Stimulated activated CD4-positive, alpha-beta T cell treated with anti-CD3 and anti-CD28 coated beads, TNF-alpha, amount 100 ng/mL, for 24 hours (primary cell): ENCODE data around the gene PEX14.

Experiments
- DNase-seq, 3 experiments: peaks; one replicate each; pipeline ENCODE4 v3.0.0-alpha.2; 2020; ENCODE audit warnings: low read depth in 3 of 3

PEX14 gene

DNA sequence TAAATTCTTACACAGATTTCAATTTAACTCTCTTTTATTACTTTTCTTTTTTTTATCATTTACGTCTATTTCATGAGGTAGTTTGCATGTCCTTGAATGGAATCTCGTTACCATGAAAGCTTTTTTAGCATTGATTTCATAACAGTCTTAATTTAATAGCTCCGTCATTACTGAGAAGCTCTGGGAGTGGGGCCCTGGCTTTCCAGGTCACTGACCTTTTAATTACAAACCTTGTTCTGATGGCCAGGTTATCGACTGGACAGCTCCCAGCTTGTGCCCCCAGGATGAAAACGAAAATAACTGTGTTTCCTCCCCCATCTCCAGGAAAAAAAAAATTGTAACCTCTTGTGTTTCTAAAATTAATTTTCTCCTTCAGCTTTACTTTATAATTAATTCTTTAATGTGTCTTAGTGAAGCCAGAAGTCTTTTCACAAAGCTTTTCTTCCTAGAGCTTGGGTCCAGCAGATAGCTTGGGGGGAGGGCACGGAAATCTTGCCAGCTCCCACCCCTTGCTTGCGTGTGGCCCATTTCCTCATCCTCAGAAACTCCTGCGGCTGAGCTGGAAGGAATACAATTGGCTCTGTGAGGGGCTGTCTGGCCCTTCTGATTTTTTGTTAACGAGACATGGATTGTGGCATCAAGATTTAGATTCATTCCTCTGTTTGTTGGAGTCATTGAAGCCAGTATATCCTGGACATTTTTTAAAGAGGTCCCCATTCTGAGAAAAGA, 65.7 kb downstream of the PEX14 start:
- DNase-seq = no peak

DNA sequence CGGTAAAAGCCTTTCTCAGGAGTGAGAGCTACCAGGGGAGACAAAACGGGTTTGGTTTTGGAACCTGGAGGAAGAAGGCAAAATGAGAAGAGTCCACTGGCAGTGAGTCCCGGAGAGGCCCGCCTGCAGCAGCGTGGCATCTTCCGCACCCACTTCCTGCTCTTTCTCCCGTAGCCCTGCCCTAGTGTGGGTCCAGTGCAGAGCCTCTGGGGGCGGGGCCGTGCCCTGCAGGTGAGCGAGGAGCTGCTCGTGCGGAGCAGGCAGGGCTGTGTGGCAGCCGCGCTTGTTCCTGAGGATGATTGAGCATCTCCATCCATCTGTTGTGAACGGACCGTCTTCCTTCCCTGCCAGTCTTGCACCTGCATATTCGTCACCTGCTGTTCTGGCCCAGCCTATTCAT, 66.5 kb downstream of the PEX14 start:
- DNase-seq = no peak

DNA sequence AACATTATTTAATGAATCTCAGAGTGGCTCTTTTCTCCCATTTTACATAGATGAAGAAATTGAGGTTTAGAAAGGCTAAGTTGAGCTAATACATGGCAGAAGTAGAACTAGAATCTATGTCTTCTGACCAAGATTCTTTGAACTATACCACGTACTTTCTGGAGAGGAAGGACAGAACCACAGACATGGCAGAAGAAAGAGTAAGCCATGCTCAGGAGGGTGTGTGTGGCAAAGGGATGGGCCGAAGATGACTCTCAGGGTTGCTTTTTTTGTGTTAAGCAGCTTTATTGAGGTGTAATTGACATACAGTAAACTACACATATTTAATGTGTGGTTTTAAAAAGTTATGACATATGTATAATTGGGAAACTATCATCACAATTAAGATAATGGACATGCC, 69.5 kb downstream of the PEX14 start:
- no peak for DNase-seq

DNA sequence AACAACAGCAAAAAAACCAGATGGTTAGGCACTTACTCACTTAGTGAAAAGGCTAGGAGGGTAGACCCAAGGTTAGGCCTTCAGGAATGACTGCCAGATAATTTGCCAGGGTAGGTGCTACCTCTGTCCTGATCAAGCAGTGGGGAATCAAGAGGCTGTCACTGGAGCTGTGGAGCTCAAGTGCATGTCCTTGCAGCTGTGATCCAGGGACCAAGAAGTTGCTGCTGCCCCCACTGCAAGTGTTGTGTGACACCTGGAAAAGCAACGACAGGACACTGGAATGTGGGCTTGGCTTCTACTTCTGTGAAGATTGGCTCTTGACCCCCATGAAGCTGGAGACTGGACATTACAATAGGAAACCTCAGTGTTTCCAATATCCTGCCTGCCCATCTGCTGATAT, 72.1 kb downstream of the PEX14 start:
- DNase-seq = no peak

DNA sequence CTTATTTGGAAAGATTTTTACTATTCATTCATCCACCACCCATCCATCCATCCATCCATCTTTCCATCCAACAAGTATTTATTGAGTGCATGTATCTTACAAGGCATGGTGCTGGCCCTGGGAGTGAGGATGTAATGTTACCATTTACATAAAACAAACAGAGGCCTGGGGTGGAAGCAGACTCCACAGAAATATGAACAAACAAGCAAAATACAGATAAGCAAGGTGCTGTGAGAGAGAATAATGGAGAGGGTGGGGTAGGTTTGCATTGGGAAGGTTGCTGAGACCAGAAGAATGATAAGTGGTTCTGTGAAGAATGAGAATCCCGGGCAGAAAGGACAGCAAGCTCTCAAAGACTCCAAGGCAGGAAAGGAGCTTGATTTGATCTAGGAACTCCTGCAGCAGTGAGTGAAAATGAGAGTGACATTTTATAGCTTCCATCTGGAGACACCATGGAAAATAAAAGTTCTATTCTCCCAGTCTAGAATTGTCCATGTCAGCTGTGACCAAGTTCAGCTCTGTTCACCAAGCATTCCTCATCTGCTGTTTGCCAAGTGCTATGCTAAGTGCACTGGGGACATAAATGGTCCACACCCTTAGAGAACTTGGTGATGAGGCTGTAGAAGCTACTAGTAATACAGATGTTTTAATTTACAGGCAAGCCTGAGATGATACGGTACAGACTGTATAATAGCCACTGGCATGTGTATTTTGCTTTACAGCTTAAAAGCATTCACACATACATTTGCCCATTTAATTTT, 75.3 kb downstream of the PEX14 start:
- DNase-seq = no peak

DNA sequence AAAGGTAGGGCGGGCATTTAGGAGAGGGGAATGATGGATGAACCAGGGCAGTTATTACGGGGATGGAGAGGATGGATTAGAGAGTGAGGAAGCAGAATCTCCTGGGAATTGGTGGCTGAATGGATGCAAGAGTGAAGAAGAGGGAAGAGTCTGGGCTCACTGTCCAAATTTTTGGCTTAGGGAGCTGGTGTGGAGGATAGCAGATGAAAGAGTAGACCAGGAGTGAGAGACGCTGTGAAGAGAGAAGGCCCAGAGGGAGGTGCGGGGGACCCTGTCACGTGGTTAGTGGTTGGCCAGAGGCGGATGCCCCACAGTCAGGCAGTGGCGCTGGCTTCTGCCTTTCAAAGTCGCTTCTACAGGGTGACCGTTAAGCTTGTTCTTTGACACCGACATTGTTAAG, 78.4 kb downstream of the PEX14 start:
- DNase-seq = no peak

DNA sequence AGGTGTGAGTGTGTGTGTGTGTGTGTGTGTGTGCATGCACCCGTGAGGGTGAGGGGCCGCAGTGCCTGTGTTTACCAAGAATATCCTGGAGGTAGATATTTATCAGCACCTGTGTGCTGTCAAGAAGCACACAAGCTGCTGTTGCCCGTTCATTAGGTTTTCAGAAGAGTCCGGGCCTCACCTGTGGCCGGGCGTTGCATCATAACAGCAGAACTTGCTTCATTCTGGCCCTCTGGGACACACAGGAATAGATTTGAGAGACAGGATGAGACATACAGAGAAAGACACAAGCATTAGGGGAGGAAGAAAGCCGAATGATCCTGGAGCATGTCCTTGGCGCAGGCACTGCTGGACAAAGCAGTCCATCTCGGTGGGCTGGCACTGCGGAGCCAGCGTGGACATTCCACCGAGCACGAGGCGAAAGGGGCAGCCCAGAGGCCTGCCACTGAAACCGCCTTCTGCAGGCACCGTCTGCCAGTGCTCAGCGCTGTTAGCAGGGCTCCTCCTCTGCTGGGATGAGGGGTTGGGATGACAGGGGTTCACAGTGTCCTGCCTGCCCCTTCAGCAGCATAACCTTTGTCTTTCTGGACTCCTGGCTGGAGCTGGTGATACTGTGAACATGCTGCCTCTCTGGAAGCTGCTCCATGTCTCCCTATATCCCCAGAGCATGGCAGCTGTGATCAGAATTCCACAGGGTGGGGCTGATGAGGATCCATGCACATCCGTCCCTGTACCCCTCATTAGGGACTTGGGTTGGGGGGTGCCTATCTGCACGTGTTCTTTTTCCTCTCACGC, 81.1 kb downstream of the PEX14 start:
- DNase-seq = no peak

DNA sequence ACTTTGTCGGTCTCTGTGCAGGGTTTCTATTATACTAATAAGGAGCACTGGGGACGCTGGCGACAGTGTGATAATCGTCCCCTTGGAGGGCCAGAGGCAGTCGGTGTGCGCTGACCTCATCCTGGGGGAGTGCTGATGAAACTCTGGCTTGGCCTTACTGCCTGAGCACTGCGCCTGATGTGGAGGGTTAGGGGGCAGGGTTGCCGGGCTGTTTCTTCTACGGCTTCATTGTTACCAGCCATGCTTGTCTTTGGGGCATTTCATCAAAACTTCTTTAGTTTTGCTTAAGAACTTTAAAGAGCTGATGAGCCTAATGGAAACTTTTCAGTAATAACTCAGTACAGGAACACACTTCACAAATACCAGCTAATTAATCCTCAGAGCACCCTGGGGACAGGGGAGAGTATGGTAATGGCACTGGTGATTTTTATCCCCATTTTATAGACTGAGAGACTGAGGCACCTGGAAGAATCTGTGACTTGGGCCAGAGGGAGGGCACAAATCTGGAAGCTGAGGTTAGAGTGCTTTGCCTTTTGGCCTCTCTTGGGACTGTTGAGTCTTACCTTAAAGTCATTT, 81.8 kb downstream of the PEX14 start:
- DNase-seq = no peak

DNA sequence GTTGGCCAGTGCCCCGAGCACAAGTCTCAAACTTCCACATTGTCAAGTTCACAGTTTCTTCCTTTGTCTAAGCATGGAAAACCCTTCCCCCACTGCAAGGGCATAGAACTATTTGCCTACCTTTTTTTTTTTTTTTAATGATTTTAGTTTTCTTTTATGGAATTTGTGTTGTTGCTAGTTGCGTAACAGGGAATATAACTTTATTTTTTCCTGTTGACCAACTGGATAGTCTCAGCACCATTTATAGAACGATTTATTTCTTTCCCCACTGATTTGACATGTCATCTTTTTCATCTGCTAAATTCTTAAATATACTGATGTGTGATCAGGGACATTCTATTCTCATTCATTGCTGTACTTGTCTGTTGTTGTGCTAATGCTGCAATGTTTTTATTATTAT, 83.0 kb downstream of the PEX14 start:
- no peak for DNase-seq

DNA sequence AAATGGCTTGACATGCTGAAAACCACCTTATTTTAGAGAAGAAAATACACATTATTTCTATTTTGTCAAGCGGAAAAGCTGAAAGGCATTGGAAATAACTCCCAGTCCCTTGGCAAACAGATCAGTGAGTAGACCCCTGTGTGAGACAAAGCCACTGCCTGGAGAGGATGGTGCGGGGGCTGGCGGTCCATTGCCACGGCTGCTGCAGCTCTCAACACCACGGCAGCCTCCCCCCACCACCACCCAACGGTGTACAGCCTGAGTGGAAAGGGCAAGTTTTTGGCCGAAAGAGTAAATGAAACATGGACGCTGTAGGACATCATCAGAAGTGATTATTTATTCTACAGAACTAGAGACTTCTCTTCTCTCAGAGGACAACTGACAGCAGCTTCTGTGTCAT, 84.6 kb downstream of the PEX14 start:
- DNase-seq = no peak

DNA sequence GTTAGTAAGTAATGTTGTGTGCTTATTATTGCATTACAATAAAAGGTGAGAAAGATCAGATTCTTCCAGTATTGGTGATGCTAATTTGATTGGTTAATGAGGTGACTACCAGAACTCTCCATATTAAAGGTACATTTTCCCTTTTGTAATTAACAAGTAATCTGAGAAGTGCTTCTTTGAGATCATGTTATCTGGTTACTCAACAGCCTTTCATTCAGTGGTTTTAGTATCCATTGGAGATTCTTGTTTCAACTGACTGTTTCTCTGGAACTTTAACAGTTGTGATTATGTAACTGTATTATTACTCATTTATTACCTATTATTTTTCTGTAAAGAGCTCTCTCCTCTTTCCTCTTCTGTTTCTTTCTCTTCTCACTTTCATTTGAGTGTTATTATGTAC, 86.7 kb downstream of the PEX14 start:
- DNase-seq = no peak

DNA sequence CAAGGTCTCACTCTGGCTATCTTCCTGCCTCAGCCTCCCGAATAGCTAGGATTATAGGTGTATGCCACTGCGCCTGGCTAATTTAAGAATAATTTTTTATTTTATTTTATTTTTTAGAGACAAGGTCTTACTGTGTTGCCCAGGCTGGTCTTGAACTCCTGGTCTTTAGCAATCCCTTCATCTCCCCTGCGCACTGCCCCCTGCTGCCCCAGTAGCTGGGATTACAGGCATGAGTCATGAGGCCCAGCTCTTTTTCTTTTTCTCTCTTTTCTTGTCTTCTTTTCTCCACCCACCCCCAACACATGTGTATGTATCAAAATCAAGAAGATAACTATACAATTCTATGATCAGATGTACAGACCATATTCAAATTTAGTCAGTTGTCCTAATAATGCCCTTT, 87.2 kb downstream of the PEX14 start:
- no peak for DNase-seq

DNA sequence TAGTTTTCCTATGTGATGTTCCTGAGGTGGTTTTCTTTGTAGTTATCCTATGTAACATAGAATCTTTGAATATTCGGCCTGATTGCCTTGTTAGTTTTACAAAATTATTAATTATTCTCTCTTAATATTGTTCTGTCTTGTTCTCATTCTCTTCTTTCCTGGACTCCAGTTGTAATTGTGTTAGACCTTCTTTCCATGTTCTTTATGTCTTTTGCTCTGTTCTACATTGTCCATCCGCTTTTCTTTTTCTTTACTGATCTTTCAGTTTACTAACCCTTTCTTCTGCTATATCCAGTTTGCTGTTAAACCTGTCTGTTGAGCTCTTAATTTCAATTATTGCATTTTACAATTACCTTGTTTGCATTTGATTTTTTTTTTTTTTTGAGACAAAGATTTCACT, 89.3 kb downstream of the PEX14 start:
- no peak for DNase-seq

DNA sequence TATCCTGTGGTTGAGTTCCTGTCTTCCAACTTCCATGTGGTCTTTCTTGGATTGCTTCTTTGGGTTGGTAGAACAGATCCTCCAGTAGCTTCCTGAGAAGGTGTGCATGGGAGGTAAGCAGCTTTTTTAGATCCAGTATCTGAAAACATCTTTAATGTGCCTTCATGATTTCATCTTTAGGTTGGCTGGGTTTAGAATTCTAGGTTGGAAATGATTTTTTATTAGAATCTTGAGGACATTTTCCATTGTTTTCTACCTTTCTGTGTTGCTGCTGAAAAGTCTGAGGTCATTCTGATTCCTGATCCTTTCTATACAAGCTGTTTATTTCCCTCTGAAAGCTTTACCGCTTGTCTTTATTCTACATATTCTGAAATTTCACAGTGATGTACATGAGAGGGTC, 94.8 kb downstream of the PEX14 start:
- no peak for DNase-seq

DNA sequence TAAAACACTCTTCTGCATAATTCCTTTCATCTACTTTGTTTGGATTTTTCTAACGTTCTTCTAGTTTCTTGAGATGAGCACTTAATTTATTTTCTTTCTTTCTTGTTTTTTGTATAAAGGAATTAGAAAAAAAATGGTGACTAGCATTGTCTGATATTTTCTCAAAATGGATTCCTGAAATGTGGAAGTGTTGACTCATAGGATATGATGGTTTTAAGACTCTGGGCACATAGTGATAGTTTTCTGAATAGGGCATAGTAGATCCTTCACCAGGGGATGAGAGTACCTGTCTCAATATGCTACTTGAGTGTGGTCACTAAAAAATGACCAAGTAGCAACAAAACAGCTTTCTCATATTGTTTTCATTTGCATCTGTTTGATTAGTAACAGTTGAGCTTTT, 100.9 kb downstream of the PEX14 start:
- DNase-seq = no peak

DNA sequence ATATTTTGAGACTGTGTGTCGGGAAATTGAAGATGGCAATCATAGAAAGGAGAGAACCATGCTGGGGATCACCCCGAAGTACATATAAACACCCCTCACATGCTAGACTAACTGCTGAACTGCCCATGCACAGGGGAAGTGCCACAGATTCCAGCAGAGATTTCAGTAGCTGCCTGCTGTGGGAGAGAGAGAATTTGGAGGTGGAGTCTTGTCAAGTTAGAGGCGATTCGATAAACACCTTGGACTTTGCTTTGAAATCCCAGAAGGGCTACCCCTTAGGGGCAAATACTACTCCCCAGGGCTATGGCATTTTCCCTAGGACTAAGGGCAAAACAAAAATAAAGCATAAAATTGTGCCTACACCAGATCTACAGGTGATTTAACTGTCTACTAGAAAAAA, 103.3 kb downstream of the PEX14 start:
- DNase-seq = no peak

DNA sequence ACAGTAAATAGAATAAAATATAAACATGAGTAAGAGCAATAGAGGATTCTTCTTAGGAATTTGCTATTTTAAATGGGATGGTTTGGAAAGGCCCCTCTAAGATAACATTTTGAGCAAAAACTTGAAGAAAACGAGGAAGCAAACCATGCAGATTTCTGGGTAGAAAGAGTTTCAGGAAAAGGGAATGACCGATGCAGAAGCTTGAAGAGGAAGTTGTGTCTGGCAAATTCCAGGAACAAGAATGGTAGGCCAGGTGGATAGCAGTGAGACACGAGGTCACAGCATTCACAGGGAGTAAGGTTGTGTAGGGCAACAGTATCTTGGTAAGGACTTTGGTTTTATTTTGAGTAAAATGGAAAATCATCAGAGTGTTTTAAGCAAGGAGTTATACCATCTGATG, 108.9 kb downstream of the PEX14 start:
- DNase-seq = no peak

DNA sequence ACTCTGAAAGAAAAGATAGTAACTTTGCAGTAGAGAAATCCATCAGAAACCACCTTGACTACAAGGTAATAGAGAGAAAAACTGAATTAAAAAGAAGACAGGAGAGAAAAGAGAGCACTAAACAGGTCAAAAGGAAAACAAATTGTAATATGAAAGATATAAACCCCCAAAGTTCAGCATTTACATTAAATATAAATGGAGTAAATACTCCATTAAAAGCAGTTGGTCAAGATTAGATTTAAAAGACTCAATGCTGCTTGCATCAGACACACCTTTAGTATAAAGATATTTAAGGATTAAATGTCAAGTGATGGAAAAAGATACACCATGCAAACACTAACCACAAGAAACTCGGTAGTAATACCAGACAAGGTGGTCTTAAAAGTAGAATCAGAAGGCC, 110.5 kb downstream of the PEX14 start:
- no peak for DNase-seq

DNA sequence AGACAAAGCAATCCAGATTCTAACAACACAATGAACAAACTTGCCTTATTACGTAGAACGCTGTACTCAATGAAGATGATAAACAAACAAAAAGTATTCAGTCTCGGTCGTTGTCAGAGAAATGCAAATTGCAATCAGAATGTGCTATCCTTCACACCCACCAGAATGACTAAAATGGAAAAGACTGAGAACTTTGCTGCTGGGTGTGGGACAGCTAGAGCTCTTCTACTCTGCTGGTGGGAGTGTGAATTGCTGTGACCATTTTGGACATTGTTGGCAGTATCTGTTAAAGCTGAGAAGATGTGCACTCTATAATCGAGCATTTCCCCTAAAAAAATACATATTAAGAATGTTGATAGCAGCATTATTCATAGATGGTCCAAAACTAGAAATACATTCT, 111.4 kb downstream of the PEX14 start:
- no peak for DNase-seq

DNA sequence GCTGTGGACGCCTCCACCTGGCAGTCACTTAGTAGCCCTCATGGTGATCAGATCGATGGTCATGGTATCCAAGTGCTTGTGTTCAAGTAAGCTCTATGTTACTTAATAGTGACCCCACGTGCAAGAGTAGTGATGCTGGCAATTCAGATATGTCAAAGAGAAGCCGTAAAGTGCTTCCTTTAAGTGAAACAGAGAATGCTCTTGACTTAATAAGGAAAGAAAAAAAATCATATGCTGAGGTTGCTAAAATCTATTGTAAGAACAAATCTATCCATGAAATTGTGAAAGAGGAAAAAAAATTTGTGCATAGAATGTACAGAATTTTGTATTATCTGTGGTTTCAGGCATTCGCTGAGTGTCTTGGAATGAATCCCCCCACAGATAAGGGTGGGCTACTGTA, 113.9 kb downstream of the PEX14 start:
- no peak for DNase-seq

DNA sequence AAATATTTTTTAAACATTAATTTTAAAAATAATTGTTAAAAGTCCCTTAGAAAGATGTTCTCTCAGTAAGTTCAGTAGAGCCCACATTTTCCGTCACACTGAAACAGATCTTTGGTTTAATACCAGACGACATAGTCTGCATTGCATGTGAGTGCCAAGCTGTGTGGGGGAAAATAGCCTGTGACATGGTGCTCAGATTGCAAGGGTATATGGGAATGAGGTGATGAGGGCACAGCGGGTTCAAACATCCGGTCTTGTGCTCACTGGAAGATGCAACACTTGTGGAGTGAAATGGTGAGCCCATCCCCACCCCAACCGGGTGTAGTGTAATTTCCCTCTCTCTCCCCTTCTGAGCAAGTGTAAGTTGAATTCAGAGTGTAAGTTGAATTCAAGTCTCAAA, 114.3 kb downstream of the PEX14 start:
- DNase-seq = no peak

DNA sequence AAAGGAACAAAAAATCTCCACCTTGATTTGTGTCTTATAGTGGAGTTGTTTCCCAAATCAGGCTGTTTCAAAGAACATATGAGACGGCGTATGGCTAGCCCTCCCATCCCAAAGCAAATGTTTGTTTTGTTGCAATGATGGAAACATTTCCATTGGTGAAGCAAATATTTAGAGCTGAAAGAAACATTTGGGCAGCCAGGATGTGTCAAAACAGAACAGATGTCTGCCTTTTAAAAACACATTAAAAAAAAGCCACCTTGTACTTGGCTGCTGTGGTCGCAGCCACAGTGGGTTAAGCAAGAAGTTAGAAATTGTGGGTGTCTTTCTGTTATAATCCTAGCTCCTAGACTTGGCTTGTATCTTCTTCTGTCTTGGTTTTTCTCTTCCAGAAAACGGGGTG, 116.3 kb downstream of the PEX14 start:
- DNase-seq = no peak

DNA sequence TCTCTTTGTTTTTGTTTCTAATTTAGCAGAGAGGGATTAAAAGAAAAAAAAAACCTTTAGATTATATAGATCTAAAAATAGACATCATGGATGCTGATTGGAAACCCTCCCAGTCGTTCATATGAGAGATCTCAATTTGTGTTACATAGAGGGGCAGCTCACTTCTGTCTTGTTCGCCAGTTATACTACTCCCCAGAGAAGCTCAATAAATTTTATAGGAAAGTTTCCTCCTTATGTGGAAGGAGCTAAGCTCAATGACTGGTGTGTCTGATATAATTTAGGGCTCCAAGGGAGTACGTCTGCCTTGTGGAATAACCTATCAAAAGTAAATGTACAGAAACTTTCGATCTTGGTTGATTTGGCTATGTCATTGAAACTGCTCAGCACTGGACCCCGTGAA, 117.6 kb downstream of the PEX14 start:
- no peak for DNase-seq
